HG02970 (cell line): ENCODE data around the gene MGLL.
"Not testable (repeated sequence)": the region's sequence is repeated elsewhere in the genome, so short reads cannot be mapped to it uniquely, and the experiment has no call there.

Experiments
- ATAC-seq: cut with Tn5 transposase; IDR thresholded peaks from one replicate; pipeline ENCODE4 v1.9.1; 2021; ENCODE audit warnings: mild to moderate bottlenecking, moderate library complexity, moderate number of reproducible peaks; ENCODE audit not compliant: unreplicated experiment, low FRiP score

MGLL gene

DNA sequence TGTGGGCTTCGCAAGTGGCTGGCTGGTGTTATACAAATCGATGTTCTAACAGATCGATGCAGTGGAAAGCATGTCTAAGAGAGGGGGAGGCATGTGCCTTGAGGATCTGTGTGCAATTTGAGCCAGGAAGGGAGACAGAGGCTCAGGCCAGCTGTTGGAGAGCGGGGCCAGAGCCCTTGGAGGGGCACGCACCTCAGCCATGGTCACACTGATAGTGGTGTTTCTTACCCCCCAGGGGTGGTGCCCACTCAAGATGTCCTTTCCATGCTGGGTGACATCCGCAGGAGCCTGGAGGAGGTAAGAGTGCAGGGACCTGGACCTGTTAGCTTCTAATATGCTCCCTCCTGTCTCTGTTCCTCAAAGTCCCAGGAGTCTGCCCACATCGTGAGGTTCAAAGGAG, 153.4 kb downstream of the MGLL start:
- ATAC-seq = no peak

- no peak for ATAC-seq
Measured at GRCh38 chr3:127667119-127667681, 155.1 kb downstream of the MGLL start.

GRCh38 chr3:127666676-127667075, 155.6 kb downstream of the MGLL start:
- ATAC-seq = no peak

GRCh38 chr3:127665586-127665985, 156.7 kb downstream of the MGLL start:
- ATAC-seq = no peak

DNA sequence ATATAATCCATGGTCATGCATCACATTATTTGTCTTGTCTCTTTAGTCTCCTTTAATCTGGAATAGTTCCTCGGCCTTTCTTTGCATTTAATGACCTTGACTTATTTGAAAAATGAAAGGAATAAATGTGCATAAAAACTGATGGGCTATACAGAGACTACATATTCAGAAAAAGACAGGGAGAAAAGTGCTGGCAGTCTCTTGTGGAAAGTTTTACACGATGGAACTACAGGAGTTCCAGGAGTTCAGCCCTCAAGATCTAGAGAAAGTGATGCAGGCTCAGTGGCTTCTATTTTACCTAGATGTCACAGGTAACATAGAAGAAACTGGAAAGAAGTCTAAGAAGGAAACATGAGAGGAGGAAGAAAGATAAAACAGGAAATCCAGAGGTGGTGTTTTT, 157.2 kb downstream of the MGLL start:
- no peak for ATAC-seq

DNA sequence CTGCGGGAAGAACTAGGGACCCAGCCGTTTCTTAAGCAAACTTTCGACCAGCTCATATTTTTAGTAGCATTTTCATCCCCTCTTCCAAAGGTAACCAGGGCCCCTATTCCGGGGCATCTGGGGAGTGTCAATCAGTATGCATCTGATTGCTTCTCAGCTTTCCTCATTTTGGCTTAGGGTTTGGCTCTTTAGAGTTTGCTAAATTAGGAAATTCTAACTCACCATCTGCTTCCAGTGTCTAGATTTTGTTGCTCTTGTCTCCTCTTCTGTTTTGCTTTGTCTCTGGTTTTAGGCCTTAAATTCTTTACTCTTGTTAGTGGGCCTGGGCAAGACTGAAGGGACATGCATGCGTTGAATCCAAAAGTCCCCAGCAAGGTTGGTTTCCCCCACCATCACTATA, 159.2 kb downstream of the MGLL start:
- ATAC-seq = no peak

DNA sequence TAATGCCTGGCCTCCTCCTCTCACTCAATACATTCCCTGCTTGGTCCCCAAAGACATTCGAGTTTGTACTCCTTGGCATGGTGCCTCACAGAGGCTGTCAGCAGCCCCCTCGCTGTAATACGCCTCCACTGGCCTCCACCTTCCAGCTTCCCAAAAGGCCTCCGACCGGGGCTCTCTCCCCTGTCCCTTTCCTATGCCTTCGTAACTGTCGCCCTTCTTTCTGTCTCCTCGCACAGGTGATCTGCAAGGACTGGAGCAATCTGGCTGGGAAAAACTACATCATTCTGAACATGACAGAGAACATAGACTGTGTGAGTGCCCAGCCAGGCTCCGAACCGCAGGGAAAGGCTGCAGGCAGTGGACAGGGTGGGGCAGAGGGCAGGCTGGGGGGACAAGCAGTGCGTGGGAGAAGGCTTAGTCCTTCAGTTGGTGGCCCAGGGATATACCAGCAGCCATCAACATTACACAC, 160.3 kb downstream of the MGLL start:
- ATAC-seq = no peak

DNA sequence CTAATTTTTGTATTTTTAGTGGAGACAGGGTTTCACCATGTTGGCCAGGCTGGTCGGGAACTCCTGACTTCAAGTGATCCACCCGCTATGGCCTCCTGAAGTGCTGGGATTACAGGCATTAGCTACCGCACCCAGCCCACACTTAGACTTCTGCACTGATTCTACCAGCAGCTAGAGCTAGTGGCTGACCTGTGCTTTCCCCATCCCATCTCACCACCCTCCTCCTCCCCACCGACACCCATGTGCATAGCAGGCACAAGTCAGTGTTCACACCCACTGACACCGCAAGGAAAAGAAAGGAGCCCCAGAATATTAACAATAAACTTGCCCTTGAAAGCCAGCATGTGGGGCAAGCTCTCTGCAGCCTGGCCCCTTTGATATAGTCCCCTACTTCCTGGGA, 160.7 kb downstream of the MGLL start:
- no peak for ATAC-seq

GRCh38 chr3:127660621-127661251, 161.6 kb downstream of the MGLL start:
- ATAC-seq = no peak

DNA sequence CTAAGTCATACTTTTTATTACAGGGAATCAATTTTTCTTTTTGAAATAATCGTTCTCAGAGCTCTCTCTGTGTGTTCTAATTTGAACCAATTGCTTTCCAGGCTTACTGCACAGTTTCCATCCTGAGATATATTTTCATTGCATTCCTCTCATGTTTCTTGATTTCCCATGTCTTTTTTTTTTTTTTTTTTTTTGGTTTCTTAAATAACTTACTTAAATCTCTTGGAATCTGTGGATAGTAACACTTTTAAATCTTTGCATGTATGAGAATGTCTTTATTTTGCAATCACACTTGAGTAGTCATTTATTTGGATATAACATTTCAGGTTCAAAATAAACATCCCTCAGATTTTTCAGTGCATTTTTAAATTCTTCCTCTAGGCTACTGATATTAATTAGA, 164.1 kb downstream of the MGLL start:
- no peak for ATAC-seq

DNA sequence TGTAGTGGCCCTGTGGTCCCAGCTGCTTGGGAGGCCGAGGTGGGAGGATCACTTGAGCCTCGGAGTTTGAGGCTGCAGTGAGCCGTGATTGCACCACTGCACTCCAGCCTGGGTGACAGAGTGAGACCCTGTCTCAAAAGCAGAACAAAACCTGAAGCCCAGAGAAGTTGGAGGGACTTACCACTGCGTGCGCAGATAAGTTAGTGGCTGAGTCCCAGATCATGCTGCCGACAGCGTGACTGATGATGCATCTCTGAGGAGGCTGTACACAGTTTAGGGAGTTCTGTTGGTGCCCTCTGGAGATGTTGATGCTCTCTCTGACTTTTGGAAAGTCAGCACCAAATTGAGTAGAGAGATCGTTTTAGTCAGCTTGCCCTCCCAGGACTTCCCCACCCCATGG, 165.4 kb downstream of the MGLL start:
- ATAC-seq = no peak

- ATAC-seq = no peak
Measured at GRCh38 chr3:127655641-127656040, 166.7 kb downstream of the MGLL start.

DNA sequence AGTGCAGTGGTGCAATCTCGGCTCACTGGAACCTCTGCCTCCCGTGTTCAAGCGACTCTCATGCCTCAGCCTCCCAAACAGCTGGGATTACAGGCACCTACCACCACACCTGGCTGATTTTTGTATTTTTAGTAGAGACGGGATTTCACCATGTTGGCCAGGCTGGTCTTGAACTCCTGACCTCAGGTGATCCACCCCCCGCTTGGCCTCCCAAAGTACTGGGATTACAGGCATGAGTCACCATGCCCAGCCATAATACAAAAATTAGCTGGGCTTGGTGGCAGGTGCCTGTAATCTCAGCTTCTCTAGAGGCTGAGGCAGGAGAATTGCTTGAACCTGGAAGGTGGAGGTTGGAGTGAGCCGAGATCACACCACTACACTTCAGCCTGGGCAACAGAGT, 167.3 kb downstream of the MGLL start:
- ATAC-seq = not testable (repeated sequence)

GRCh38 chr3:127654374-127654773, 167.9 kb downstream of the MGLL start:
- no peak for ATAC-seq

DNA sequence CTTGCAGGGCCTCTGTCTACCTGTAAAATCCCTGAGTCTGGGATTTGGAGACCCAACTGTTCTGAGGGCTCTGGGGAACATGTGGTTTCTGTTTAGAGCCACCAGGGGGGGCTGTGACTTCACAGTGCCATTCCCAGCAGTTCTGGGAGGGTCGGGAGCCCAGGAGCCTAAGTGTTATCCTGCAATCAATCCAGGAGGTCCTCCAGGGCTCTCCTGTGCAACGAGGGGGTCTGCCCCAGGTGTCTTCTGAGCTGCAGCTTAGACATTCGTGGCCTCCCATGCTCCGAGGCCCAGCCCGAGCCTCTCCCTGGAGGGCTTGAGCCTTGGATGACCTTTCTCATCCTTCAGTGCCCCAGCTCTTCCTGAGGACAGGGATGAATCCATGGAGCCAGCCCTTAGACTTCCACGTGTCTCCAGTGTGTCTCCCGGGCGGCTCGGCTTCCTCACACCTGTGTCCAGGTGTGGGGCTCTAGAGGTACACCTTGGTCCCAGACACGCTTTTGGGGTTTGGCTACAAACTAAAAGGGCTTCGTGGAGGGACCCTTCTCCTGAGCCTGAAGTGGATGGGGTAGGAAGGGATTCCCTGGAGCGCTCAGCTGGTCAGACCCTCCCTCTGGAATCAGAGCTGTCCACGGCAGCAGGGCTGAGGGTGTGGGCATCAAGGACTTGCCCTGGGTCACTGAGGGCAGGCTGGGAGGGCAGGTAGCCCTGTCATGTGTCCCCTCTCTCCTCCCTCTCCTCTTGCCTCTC, 169.9 kb downstream of the MGLL start:
- no peak for ATAC-seq

GRCh38 chr3:127651516-127652172, 170.7 kb downstream of the MGLL start:
- ATAC-seq = no peak

DNA sequence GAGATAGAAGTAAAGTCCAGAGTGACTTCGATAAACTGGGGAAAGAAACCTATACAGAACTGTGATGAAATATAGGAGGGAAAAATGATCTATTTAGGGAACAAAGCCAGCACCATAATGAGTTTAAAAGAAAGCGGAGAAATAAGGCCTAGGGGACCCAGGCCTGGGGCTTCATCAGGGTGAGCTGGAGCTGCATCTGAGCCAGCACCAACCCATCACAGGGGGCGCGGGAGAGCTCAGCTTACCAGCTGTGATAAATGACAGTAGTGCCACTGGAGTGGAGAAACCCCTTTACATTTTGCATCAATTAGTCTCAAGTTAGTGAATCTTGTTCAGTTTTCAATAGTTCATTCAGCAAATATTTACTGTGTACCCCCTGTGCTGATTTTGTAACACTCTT, 172.1 kb downstream of the MGLL start:
- no peak for ATAC-seq

DNA sequence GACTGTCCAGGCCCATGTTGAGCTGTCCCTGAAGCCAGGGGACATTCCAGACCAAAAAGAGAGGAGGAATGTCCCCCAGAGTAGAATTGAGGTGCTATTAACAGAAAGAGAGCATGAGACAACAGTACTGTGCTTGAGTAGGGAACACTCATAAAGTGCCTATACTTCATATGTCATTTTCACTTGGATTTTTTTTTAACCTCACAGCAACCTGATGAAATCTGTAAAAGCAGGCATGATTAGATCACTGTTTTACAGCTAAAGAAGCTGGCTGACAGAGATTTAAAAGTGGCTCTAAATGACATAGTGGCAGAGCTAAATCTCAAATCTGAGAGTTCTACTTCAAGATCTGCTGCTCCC, 174.5 kb downstream of the MGLL start:
- ATAC-seq = no peak

GRCh38 chr3:127647166-127647844, 175.0 kb downstream of the MGLL start:
- no peak for ATAC-seq

DNA sequence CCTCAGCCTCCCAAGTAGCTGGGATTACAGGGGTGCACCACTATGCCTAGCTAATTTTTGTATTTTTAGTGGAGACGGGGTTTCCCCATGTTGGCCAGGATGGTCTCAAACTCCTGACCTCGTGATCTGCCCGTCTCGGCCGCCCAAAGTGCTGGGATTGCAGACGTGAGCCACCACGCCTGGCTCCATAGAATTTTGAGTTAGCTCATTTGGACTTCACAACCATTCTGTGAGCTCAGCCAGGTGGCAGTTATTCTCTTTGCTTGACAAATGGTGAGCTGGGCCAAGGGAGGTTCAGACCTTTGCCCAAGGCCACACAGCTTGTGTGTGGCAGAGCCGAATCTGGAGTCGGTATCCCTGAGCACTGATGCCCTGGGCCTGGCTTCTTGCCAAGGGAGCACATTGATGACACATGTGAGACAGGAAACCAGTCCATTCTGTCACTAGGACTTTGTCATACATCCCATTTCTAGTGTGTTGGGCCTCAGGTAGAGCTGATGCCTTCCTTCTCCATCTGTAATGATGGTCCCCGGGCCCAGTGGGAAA, 175.7 kb downstream of the MGLL start:
- ATAC-seq = no peak
